HepG2 (cell line): ENCODE results near the gene SPIB. TPM values are rescaled to one million over a fixed set of nuclear protein-coding genes. Genes with fewer than 3 reads are reported as not detected.

Experiments used
- CEBPG ChIP-seq: IDR thresholded peaks from 2 replicates; pipeline ENCODE4 v1.6.1; 2016
- CHD2 ChIP-seq: IDR thresholded peaks from 2 replicates; pipeline ENCODE4 v1.6.1; 2011; ENCODE audit warnings: low read depth, low read length, improper control_type of control experiment
- CREB3 ChIP-seq: sonication (generic); formaldehyde crosslinking; IDR thresholded peaks from 2 replicates; pipeline ENCODE4 v1.5.0; 2020; ENCODE audit warnings: missing genetic modification reagents
- GMEB2 ChIP-seq: IDR thresholded peaks from 2 replicates; pipeline ENCODE4 v1.6.1; 2016; ENCODE audit warnings: missing biosample characterization, missing genetic modification reagents, low read depth
- HMG20A ChIP-seq: IDR thresholded peaks from 2 replicates; pipeline ENCODE4 v1.6.1; 2016; ENCODE audit warnings: borderline replicate concordance
- IRF9 ChIP-seq: sonication (generic); formaldehyde crosslinking; IDR thresholded peaks from 2 replicates; pipeline ENCODE4 v1.8.0; 2022; ENCODE audit warnings: missing genetic modification reagents, mild to moderate bottlenecking, borderline replicate concordance
- MAX ChIP-seq: IDR thresholded peaks from 2 replicates; pipeline ENCODE4 v1.6.1; 2012; ENCODE audit warnings: inconsistent platforms
- MIER2 ChIP-seq: IDR thresholded peaks from 2 replicates; pipeline ENCODE4 v1.6.1; 2016; ENCODE audit warnings: missing biosample characterization, missing genetic modification reagents
- PHF8 ChIP-seq: sonication (generic); formaldehyde crosslinking; IDR thresholded peaks from 2 replicates; pipeline ENCODE4 v1.5.0; 2020; ENCODE audit warnings: missing genetic modification reagents
- PREB ChIP-seq: sonication (generic); formaldehyde crosslinking; IDR thresholded peaks from 2 replicates; pipeline ENCODE4 v1.4.0; 2020; ENCODE audit warnings: missing genetic modification reagents
- RARA ChIP-seq: IDR thresholded peaks from 2 replicates; pipeline ENCODE4 v1.6.1; 2016; ENCODE audit warnings: missing genetic modification reagents, missing compliant biosample characterization
- REXO4 ChIP-seq: sonication (generic); formaldehyde crosslinking; IDR thresholded peaks from 2 replicates; pipeline ENCODE4 v1.8.0; 2022; ENCODE audit warnings: missing genetic modification reagents, mild to moderate bottlenecking, borderline replicate concordance
- SKIL ChIP-seq: sonication (generic); formaldehyde crosslinking; IDR thresholded peaks from 2 replicates; pipeline ENCODE4 v1.8.0; 2022; ENCODE audit warnings: missing genetic modification reagents, mild to moderate bottlenecking, moderate library complexity, borderline replicate concordance
- SMAD3 ChIP-seq: sonication (generic); formaldehyde crosslinking; IDR thresholded peaks from 2 replicates; pipeline ENCODE4 v1.4.0; 2020; ENCODE audit warnings: missing genetic modification reagents
- SOX13 ChIP-seq, 3 experiments: fragments of 450-650 bp in 1 of 3; sonication (generic) in 1 of 3; formaldehyde crosslinking in 1 of 3; IDR thresholded peaks in 2 of 3; conservative IDR thresholded peaks in 1 of 3; 2 replicates each; pipeline versions ENCODE4 v1.5.0 to v1.6.1; 2016 to 2020; ENCODE audit warnings: antibody characterized with exemption in 1 of 3, mild to moderate bottlenecking in 1 of 3, missing compliant biosample characterization in 1 of 3, missing genetic modification reagents in 1 of 3, moderate library complexity in 1 of 3
- TBX2 ChIP-seq: sonication (generic); formaldehyde crosslinking; IDR thresholded peaks from 2 replicates; pipeline ENCODE4 v1.5.0; 2020; ENCODE audit warnings: missing genetic modification reagents, mild to moderate bottlenecking, borderline replicate concordance
- TCF12 ChIP-seq, 2 experiments: fragments of 450-650 bp in 1 of 2; sonication (generic) in 1 of 2; formaldehyde crosslinking in 1 of 2; IDR thresholded peaks; 2 replicates each; pipeline versions ENCODE4 v1.6.1 to v1.8.0; 2017 to 2022; ENCODE audit warnings: antibody characterized with exemption in 1 of 2, mild to moderate bottlenecking in 1 of 2, missing genetic modification reagents in 1 of 2, moderate library complexity in 1 of 2
- TGIF2 ChIP-seq: IDR thresholded peaks from 2 replicates; pipeline ENCODE4 v1.6.1; 2016; ENCODE audit warnings: control low read depth, missing compliant biosample characterization
- ZNF234 ChIP-seq: sonication (generic); formaldehyde crosslinking; conservative IDR thresholded peaks from 2 replicates; pipeline ENCODE4 v1.5.1; 2020; ENCODE audit warnings: mild to moderate bottlenecking, missing genetic modification reagents
- ZNF362 ChIP-seq: sonication (generic); formaldehyde crosslinking; IDR thresholded peaks from 2 replicates; pipeline ENCODE4 v1.4.0; 2020; ENCODE audit warnings: missing genetic modification reagents, mild to moderate bottlenecking, borderline replicate concordance
- ZSCAN12 ChIP-seq: sonication (generic); formaldehyde crosslinking; IDR thresholded peaks from 2 replicates; pipeline ENCODE4 v1.9.0; 2021; ENCODE audit warnings: mild to moderate bottlenecking, missing genetic modification reagents
- polyA plus RNA-seq, 8 experiments: library from polyadenylated mRNA; depleted of rRNA in 3 of 8; stranded (reverse) in 7 of 8; unstranded in 1 of 8; fragments of >200 nt; fragmentation: Illumina TruSeq in 4 of 8; extraction: Trizol in 4 of 8; gene quantifications; 2 replicates each; pipeline versions ENCODE4 v1.2.1 to v1.2.3, GENCODE V29; 2011 to 2016; ENCODE audit warnings: low read depth in 4 of 8, missing spikeins in 1 of 8, mixed read lengths in 1 of 8; ENCODE audit not compliant: insufficient read depth in 1 of 8
- total RNA-seq, 5 experiments: library from RNA; depleted of rRNA; stranded (reverse); fragments of >200 nt; fragmentation: Illumina TruSeq; extraction: Trizol; gene quantifications; 2 replicates each; pipeline ENCODE4 v1.2.3, GENCODE V29; 2016; ENCODE audit warnings: low read depth in 1 of 5

The SPIB gene
- total and polyA plus RNA-seq, 2 of the 13 experiments (the other 11 are each of a cell fraction or from before 2014, with no cell fraction given): 0.04 TPM; not detected in 1

- TF ChIP-seq ZSCAN12 (CRISPR knock-in tag): no peak
- no peak for TF ChIP-seq SKIL (CRISPR knock-in tag)
- TF ChIP-seq SOX13 (IDR thresholded peaks at IDR 0.05): no peak
- TF ChIP-seq SOX13 (CRISPR knock-in tag; conservative IDR thresholded peaks at IDR 0.05 in 1 of 2, IDR thresholded peaks at IDR 0.05 in 1 of 2): peak in 1 of 2 experiments; percentile 56; a peak in 1 of 4 replicates
- no peak for TF ChIP-seq REXO4 (CRISPR knock-in tag)
- TF ChIP-seq CHD2: no peak
- TF ChIP-seq SMAD3 (CRISPR knock-in tag): no peak
- TF ChIP-seq PREB (CRISPR knock-in tag): no peak
- peak; percentile 39; the same call in 1 of the 2 replicates for TF ChIP-seq CEBPG (CRISPR knock-in tag)
- TF ChIP-seq ZNF362 (CRISPR knock-in tag): no peak
- no peak for TF ChIP-seq TBX2 (CRISPR knock-in tag)
- no peak; the same call in 1 of the 2 replicates for TF ChIP-seq TGIF2 (CRISPR knock-in tag)
- no peak for TF ChIP-seq GMEB2
- no peak for TF ChIP-seq TCF12 (IDR thresholded peaks at IDR 0.05)
- no peak for TF ChIP-seq TCF12 (CRISPR knock-in tag; IDR thresholded peaks at IDR 0.05)
- no peak for TF ChIP-seq ZNF234
- 0 out of 2 replicates have a peak, but pooled peaks have one; percentile 19 for TF ChIP-seq MIER2 (CRISPR knock-in tag)
- TF ChIP-seq MAX: no peak
- TF ChIP-seq CREB3 (CRISPR knock-in tag): no peak
- TF ChIP-seq HMG20A (CRISPR knock-in tag): 0 out of 2 replicates have a peak, but pooled peaks have one; percentile 35
- TF ChIP-seq RARA (CRISPR knock-in tag): peak; percentile 35; the same call in 1 of the 2 replicates
- TF ChIP-seq PHF8 (CRISPR knock-in tag): no peak
- TF ChIP-seq IRF9: no peak
These were observed 41.5 kb downstream of the SPIB start (continued) for GRCh38 chr19:50460161-50460765.
